ENCODE results near the gene CCDC171.

CCDC171 gene

GRCh38 chr9:15901572-15901971 is 348.7 kb downstream of the CCDC171 start:
- DNase-seq = no peak

- DNase-seq = no peak
Observed at GRCh38 chr9:15909297-15909696, 356.5 kb downstream of the CCDC171 start.

GRCh38 chr9:15915711-15916110 is 362.9 kb downstream of the CCDC171 start:
- no peak for DNase-seq

- no peak for DNase-seq
Observed at GRCh38 chr9:15927161-15927560, 374.3 kb downstream of the CCDC171 start.

GRCh38 chr9:15935661-15936305 is 382.9 kb downstream of the CCDC171 start:
- DNase-seq = no peak

- DNase-seq = no peak
Observed at GRCh38 chr9:15936306-15936921, 383.6 kb downstream of the CCDC171 start.

- DNase-seq = no peak
Observed at GRCh38 chr9:15942831-15943424, 390.1 kb downstream of the CCDC171 start.

- DNase-seq = no peak
Observed at GRCh38 chr9:15944341-15944740, 391.5 kb downstream of the CCDC171 start.

- DNase-seq = no peak
Observed at GRCh38 chr9:15959663-15960062, 406.8 kb downstream of the CCDC171 start.

- DNase-seq = no peak
Observed at GRCh38 chr9:15961217-15961616, 408.4 kb downstream of the CCDC171 start.

GRCh38 chr9:15965246-15965745 is 412.5 kb downstream of the CCDC171 start:
- no peak for DNase-seq

- no peak for DNase-seq
Observed at GRCh38 chr9:15966471-15966870, 413.6 kb downstream of the CCDC171 start.

- no peak for DNase-seq
Observed at GRCh38 chr9:15967068-15967467, 414.2 kb downstream of the CCDC171 start.

GRCh38 chr9:15972760-15973159 is 419.9 kb downstream of the CCDC171 start:
- no peak for DNase-seq

- DNase-seq = no peak
Observed at GRCh38 chr9:15975101-15975778, 422.4 kb downstream of the CCDC171 start.

GRCh38 chr9:15977438-15977837 is 424.6 kb downstream of the CCDC171 start:
- no peak for DNase-seq

GRCh38 chr9:15982182-15982581 is 429.3 kb downstream of the CCDC171 start:
- DNase-seq = no peak

- DNase-seq = no peak
Observed at GRCh38 chr9:15999422-16000339, 446.8 kb downstream of the CCDC171 start.

- no peak for DNase-seq
Observed at GRCh38 chr9:16000811-16001210, 448.0 kb downstream of the CCDC171 start.

- no peak for DNase-seq
Observed at GRCh38 chr9:16001856-16002255, 449.0 kb downstream of the CCDC171 start.

GRCh38 chr9:16002816-16003215 is 450.0 kb downstream of the CCDC171 start:
- DNase-seq = no peak

GRCh38 chr9:16003785-16004184 is 450.9 kb downstream of the CCDC171 start:
- DNase-seq = peak; percentile 57

- DNase-seq = no peak
Observed at GRCh38 chr9:16004613-16005012, 451.8 kb downstream of the CCDC171 start.

Data from NCI-H1417 treated with DMSO at 0.1 percent for 48 hours (cell line).